Endothelial cell of umbilical vein (primary cell): ENCODE measurements around the gene TMEM98.

Experiments used
- CTCF ChIP-seq, 2 donors: IDR thresholded peaks; 1 replicate in 1 of 2; 2 replicates in 1 of 2; pipeline ENCODE4 v1.5.1; 2011; ENCODE audit warnings: low read length in 2 of 2, mild to moderate bottlenecking in 2 of 2, moderate library complexity in 2 of 2, control low read depth in 1 of 2, inconsistent platforms in 1 of 2, low read depth in 1 of 2; ENCODE audit not compliant: insufficient read depth in 1 of 2; ENCODE audit errors: extremely low read depth in 1 of 2
- EZH2 ChIP-seq: IDR thresholded peaks from 2 replicates; pipeline ENCODE4 v1.6.1; 2012; ENCODE audit warnings: borderline replicate concordance, low read depth, mild to moderate bottlenecking, moderate library complexity, low read length, inconsistent platforms; ENCODE audit not compliant: severe bottlenecking
- FOS ChIP-seq: IDR thresholded peaks from 2 replicates; pipeline ENCODE4 v1.6.1; 2011; ENCODE audit warnings: mild to moderate bottlenecking, low read length, moderate library complexity, borderline replicate concordance; ENCODE audit not compliant: insufficient read depth
- GATA2 ChIP-seq: IDR thresholded peaks from 2 replicates; pipeline ENCODE4 v1.7.0; 2011; ENCODE audit warnings: low read depth, mild to moderate bottlenecking, moderate library complexity, mixed read lengths, low read length; ENCODE audit not compliant: insufficient read length, insufficient read depth
- JUN ChIP-seq: IDR thresholded peaks from 2 replicates; pipeline ENCODE4 v1.6.1; 2011; ENCODE audit warnings: borderline replicate concordance, low read depth; ENCODE audit not compliant: insufficient read length, insufficient read depth
- MAX ChIP-seq: IDR thresholded peaks from 2 replicates; pipeline ENCODE4 v1.6.1; 2011; ENCODE audit not compliant: insufficient read depth, insufficient read length
- MYC ChIP-seq: IDR thresholded peaks from one replicate; pipeline ENCODE4 v1.6.1; 2011; ENCODE audit warnings: mild to moderate bottlenecking, low read depth, low read length
- POLR2A ChIP-seq: IDR thresholded peaks from 2 replicates; pipeline ENCODE4 v1.6.1; 2012; ENCODE audit warnings: low read depth, mild to moderate bottlenecking, control low read depth, low read length
- POLR2AphosphoS5 ChIP-seq: IDR thresholded peaks from 2 replicates; pipeline ENCODE4 v1.6.1; 2012; ENCODE audit warnings: low read depth, mild to moderate bottlenecking, control low read depth, low read length, moderate library complexity; ENCODE audit not compliant: insufficient read depth

GRCh38 chr17:32901743-32902142 lies 26.2 kb upstream of the TMEM98 start:
- no peak for TF ChIP-seq MAX
- TF ChIP-seq CTCF (IDR thresholded peaks at IDR 0.05; ENCODE audit: extremely low read depth in 1 of 2, insufficient read depth in 1 of 2, low read depth in 1 of 2, low read length in 2 of 2) = no peak
- no peak for TF ChIP-seq POLR2A
- TF ChIP-seq POLR2AphosphoS5 = no peak
- TF ChIP-seq JUN = no peak
- TF ChIP-seq EZH2 = no peak
- no peak for TF ChIP-seq MYC
- TF ChIP-seq GATA2 = no peak
- no peak for TF ChIP-seq FOS
